Cortex of kidney (tissue), 1 donor: Measurements from ENCODE around the gene CCDC141.

ENCODE experiments used
- DNase-seq: peaks from one replicate; lab custom pipeline; 2025; lab: John Stamatoyannopoulos, UW

The CCDC141 gene

DNA sequence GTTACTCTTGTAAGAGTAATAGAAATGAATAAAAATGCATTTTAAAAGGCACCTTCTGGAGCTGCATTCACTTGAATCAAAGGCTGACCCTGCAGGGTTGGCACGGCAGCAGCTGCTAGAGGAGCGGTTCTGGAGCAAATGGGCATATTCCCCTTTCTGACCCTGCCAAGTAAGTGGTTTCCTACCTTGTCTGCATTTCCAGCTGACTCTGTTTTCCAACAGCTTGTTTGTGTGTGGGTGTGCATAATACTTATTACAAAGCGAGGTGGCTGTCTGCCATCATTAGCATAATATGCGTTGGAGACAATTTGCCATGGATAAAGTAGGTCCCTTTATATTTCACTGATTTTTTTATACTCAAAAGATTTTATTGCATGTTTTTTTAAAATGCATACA lies 221.5 kb downstream of the CCDC141 start:
- no peak for DNase-seq

- DNase-seq: no peak
Measured at GRCh38 chr2:178827739-178828485, 222.0 kb downstream of the CCDC141 start.

- DNase-seq: no peak
Measured at GRCh38 chr2:178827111-178827510, 222.8 kb downstream of the CCDC141 start.

- no peak for DNase-seq
Measured at GRCh38 chr2:178825183-178825582, 224.8 kb downstream of the CCDC141 start.

GRCh38 chr2:178824181-178824580 lies 225.8 kb downstream of the CCDC141 start:
- no peak for DNase-seq

- DNase-seq: no peak
Measured at GRCh38 chr2:178819992-178820391, 229.9 kb downstream of the CCDC141 start.

- no peak for DNase-seq
Measured at GRCh38 chr2:178819147-178819875, 230.6 kb downstream of the CCDC141 start.

- DNase-seq: no peak
Measured at GRCh38 chr2:178811901-178812300, 238.0 kb downstream of the CCDC141 start.

DNA sequence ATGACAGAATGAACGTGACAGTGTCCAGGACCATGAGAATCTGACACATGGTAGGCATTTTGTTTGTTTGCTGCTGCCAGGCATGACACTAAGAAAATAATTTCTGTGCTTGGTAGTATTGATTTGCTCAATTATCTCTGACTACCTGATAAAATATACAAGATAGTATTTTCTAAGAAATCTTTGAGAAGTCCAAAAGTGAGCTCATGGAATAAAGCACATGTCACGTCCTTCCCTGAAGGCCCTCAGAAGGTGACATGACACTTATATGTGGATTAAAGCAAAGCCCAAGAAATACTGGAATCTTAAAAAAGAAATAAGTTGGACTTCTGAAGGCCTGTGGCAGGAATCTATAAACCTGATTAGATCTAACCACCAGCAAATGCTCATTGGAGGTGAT lies 238.9 kb downstream of the CCDC141 start:
- no peak for DNase-seq

DNA sequence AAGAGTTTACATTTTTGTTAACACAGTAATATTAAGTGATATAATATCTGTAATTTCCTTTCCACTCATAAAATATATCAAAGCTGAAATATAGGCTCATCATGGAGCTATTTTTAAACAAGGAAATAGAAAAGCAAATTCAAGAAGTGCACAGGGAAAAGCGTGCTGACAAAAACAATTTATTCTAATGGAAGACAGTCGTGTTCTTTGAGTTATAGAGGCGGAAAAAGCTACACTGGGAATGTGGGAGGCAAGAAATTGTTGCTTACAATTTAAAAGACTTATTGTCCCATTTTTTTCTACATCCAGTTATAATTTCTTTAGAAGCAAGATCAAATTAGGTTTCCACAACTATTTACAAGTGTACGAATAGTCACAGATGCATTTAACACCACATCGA lies 239.5 kb downstream of the CCDC141 start:
- DNase-seq: no peak

DNA sequence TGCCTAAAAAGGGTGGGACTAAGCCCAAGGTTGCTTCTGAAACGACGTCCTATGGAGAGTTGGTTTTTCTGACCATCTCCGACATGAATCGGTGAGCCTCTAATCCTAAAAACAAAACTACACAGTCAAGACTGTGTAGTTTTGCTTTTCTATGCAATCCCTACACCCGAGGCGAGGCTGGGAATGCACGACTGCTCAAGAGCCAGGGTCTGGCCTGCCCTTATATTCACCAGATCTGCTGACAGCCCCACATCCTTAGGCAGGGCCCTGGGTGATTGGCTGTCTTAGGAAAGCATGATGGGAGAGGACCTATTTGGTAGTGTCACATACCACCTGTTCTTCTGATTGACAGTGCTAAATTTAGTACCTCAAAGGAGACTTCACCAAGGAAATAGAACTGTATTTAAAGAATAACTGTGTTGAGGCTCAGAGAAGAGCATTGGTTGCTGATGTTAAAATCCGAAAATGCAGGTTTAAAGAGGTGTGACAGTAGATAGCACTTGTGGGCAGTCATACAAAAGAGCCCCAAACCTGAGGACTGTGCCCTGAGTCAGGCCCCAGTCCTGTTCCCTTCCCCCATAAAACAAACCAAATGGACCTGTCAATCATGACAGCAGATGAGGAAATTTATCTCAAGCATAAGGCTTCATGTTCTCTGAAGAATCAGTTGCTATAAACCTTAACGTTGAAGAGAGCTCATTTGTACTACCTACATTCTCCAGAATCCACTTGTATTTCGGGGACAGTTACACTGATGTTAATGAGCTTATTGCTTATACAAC lies 242.5 kb downstream of the CCDC141 start, which contains the start of gene TTN:
TSS of gene TTN (minus strand) at position 197 of the 782 bp plus-strand sequence. CDS start 2,781 bp downstream, outside the sequence.
- no peak for DNase-seq

DNA sequence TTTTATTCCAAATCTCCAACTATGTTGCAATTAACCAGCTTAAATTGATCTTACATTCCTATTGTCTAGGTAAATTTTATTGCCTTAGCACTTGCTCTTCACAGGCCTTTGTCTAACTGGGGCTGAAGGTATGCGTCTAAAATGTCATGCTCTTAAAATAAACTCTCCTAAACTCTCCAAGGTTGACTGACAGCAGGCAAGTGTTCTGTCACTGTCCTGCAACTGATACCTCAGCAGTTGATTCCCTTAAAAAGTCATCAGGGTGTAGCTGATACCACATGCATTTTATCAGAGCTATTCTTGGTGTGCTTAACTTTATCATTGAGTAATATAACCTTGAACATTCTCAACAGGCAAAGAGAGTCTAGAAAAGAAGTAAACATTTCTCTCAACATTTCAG lies 243.4 kb downstream of the CCDC141 start:
- no peak for DNase-seq

- no peak for DNase-seq
Measured at GRCh38 chr2:178805457-178805856, 244.5 kb downstream of the CCDC141 start.

- DNase-seq: no peak
Measured at GRCh38 chr2:178804791-178805190, 245.1 kb downstream of the CCDC141 start.

GRCh38 chr2:178800510-178800909 lies 249.4 kb downstream of the CCDC141 start:
- DNase-seq: no peak

GRCh38 chr2:178799305-178799704 lies 250.6 kb downstream of the CCDC141 start:
- no peak for DNase-seq

- DNase-seq: no peak
Measured at GRCh38 chr2:178796079-178796677, 253.8 kb downstream of the CCDC141 start.

DNA sequence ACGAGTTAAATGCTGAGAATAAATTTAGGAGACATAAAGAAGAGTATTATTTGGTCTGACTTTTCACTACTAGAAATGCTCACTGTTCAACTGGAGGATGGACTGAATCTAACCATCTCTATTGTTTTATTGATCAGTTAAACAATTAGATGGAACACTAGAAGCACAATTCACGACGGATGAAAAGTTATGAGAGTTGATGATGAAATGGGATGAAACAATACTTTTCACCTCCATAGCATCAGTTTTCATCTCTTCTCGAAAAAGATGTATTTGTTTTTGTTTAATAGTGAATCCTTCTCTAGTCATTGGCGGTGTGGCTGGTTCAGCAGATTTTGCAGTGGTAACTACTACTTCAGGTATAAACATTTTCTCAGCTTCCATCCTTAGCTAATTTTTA lies 262.0 kb downstream of the CCDC141 start:
- DNase-seq: no peak

- DNase-seq: no peak
Measured at GRCh38 chr2:178787155-178787554, 262.8 kb downstream of the CCDC141 start.

GRCh38 chr2:178783889-178784288 lies 266.0 kb downstream of the CCDC141 start:
- DNase-seq: no peak

GRCh38 chr2:178782236-178782635 lies 267.7 kb downstream of the CCDC141 start:
- no peak for DNase-seq
